ENCODE measurements around the gene IFT80.
"Not testable (repeated sequence)": the region's sequence is repeated elsewhere in the genome, so short reads cannot be mapped to it uniquely, and the experiment has no call there.

The IFT80 gene

GRCh38 chr3:160280836-160281235 is 118.2 kb downstream of the IFT80 start:
- DNase-seq (ENCODE audit: low read depth in 1 of 2, low spot score in 1 of 2): no peak

- no peak for DNase-seq (ENCODE audit: low read depth in 1 of 2, low spot score in 1 of 2)
Observed at GRCh38 chr3:160279657-160280056, 119.4 kb downstream of the IFT80 start.

- no peak for DNase-seq (ENCODE audit: low read depth in 1 of 2, low spot score in 1 of 2)
Observed at GRCh38 chr3:160278210-160278609, 120.8 kb downstream of the IFT80 start.

GRCh38 chr3:160265088-160265487 is 133.9 kb downstream of the IFT80 start:
- DNase-seq (ENCODE audit: low read depth in 1 of 2, low spot score in 1 of 2): no peak

GRCh38 chr3:160260587-160261270 is 138.3 kb downstream of the IFT80 start:
- no peak for DNase-seq (ENCODE audit: low read depth in 1 of 2, low spot score in 1 of 2)

- no peak for DNase-seq (ENCODE audit: low read depth in 1 of 2, low spot score in 1 of 2)
Observed at GRCh38 chr3:160259589-160259988, 139.4 kb downstream of the IFT80 start.

- DNase-seq (ENCODE audit: low read depth in 1 of 2, low spot score in 1 of 2): no peak
Observed at GRCh38 chr3:160257606-160258005, 141.4 kb downstream of the IFT80 start.

GRCh38 chr3:160253298-160253697 is 145.7 kb downstream of the IFT80 start:
- DNase-seq (ENCODE audit: low read depth in 1 of 2, low spot score in 1 of 2): no peak

GRCh38 chr3:160247766-160248165 is 151.3 kb downstream of the IFT80 start:
- no peak for DNase-seq (ENCODE audit: low read depth in 1 of 2, low spot score in 1 of 2)

- no peak for DNase-seq (ENCODE audit: low read depth in 1 of 2, low spot score in 1 of 2)
Observed at GRCh38 chr3:160245261-160245800, 153.7 kb downstream of the IFT80 start.

- DNase-seq (ENCODE audit: low read depth in 1 of 2, low spot score in 1 of 2): not testable (repeated sequence)
Observed at GRCh38 chr3:160240719-160241118, 158.3 kb downstream of the IFT80 start.

- DNase-seq (ENCODE audit: low read depth in 1 of 2, low spot score in 1 of 2): no peak
Observed at GRCh38 chr3:160232014-160232413, 167.0 kb downstream of the IFT80 start.

GRCh38 chr3:160227419-160227818 is 171.6 kb downstream of the IFT80 start:
- no peak for DNase-seq (ENCODE audit: low read depth in 1 of 2, low spot score in 1 of 2)

GRCh38 chr3:160226026-160226907 is 172.8 kb downstream of the IFT80 start:
- DNase-seq (ENCODE audit: low read depth in 1 of 2, low spot score in 1 of 2): no peak

GRCh38 chr3:160225176-160226025 is 173.6 kb downstream of the IFT80 start, which contains the start of gene C3orf80:
TSS of gene C3orf80 (plus strand) at chr3:160225422. CDS start at chr3:160225636, 214 bp downstream.
- DNase-seq (ENCODE audit: low read depth in 1 of 2, low spot score in 1 of 2): no peak

- no peak for DNase-seq (ENCODE audit: low read depth in 1 of 2, low spot score in 1 of 2)
Observed at GRCh38 chr3:160224811-160225175, 174.2 kb downstream of the IFT80 start.

GRCh38 chr3:160224256-160224655 is 174.8 kb downstream of the IFT80 start:
- DNase-seq (ENCODE audit: low read depth in 1 of 2, low spot score in 1 of 2): no peak

GRCh38 chr3:160221019-160221418 is 178.0 kb downstream of the IFT80 start:
- DNase-seq (ENCODE audit: low read depth in 1 of 2, low spot score in 1 of 2): no peak

GRCh38 chr3:160220038-160220437 is 179.0 kb downstream of the IFT80 start:
- no peak for DNase-seq (ENCODE audit: low read depth in 1 of 2, low spot score in 1 of 2)

- no peak for DNase-seq (ENCODE audit: low read depth in 1 of 2, low spot score in 1 of 2)
Observed at GRCh38 chr3:160218136-160218535, 180.9 kb downstream of the IFT80 start.

- no peak for DNase-seq (ENCODE audit: low read depth in 1 of 2, low spot score in 1 of 2)
Observed at GRCh38 chr3:160217675-160218074, 181.3 kb downstream of the IFT80 start.
